Measurements from ENCODE around the gene ABCB10. TPM values are rescaled to one million over a fixed set of nuclear protein-coding genes. Genes with fewer than 3 reads are reported as not detected.

Gene ABCB10
- 10 to 100 TPM; 14.6 to 18.1 TPM for total RNA-seq
- 8.7 TPM for polyA plus RNA-seq (2013, experiment 1 of 2)
- 8.5 TPM for polyA plus RNA-seq (2013, experiment 2 of 2)
- long read RNA-seq, experiment 1, partial matches to known transcripts = 2 of 9 reads
- long read RNA-seq, experiment 1, other reads (novel, unspliced or antisense) = 4 of 9 reads
- long read RNA-seq, experiment 2, transcript ABCB10-201 (13 exons, 3,857 nt) = major isoform, 27 of 37 reads
- long read RNA-seq, experiment 2, partial matches to known transcripts = 4 of 37 reads
- long read RNA-seq, experiment 2, other reads (novel, unspliced or antisense) = 6 of 37 reads
- long read RNA-seq, experiment 3, partial matches to known transcripts = 3 of 3 reads
- long read RNA-seq, experiment 3, other reads (novel, unspliced or antisense) = 0 of 3 reads
- long read RNA-seq, experiment 4 = 0 reads

- Histone ChIP-seq H3K9me3 (ENCODE audit: control insufficient read depth, low read length) (no peaks in the 10 kb centered on the region), H3K36me3 (ENCODE audit: control insufficient read depth, insufficient read depth, low read length) (no peaks in the 10 kb centered on the region), H3K4me1 (ENCODE audit: control insufficient read depth, insufficient read depth, low read length) (peaks cover 4% of the 10 kb centered on the region), H3K27me3 (ENCODE audit: control insufficient read depth, insufficient read depth, low read length, poor library complexity, severe bottlenecking) (no peaks in the 10 kb centered on the region), H3K27ac (ENCODE audit: low read depth, low read length) (peak within 1 kb of the TSS; percentile 53), H3K9ac (ENCODE audit: extremely low read depth, low read length, poor library complexity, severe bottlenecking) (peak within 1 kb of the TSS; percentile 49), H3K4me3 (ENCODE audit: low read length) (peak within 1 kb of the TSS; percentile 96)
- DNase-seq = peak; percentile 99
- peak; percentile 91 for TF ChIP-seq CTCF (conservative IDR thresholded peaks at IDR 0.05)
- peak within 1 kb of the TSS; percentile 69 for H3K4me3 Mint-ChIP-seq
- H3K4me1 Mint-ChIP-seq = peaks cover 29% of the 10 kb centered on the region
- H3K27me3 Mint-ChIP-seq (ENCODE audit: insufficient read depth) = no peaks in the 10 kb centered on the region
- peak within 1 kb of the TSS; percentile 70 for H3K27ac Mint-ChIP-seq
- H3K9me3 Mint-ChIP-seq = no peaks in the 10 kb centered on the region
- H3K36me3 Mint-ChIP-seq (ENCODE audit: low read depth) = no peaks in the 10 kb centered on the region
- 0% methylated on average over 24 to 107 of the region's 109 CpGs for WGBS, 2 experiments (ENCODE audit: insufficient coverage in 1 of 2, insufficient read length in 1 of 2)
Measured at GRCh38 chr1:229558460-229559335, at the start of gene ABCB10. ABCB10 (minus strand) TSS chr1:229558707; CDS start chr1:229558652, 55 bp downstream.

- H3K36me3 ChIP-seq (ENCODE audit: control insufficient read depth, insufficient read depth, low read length) = peaks cover 92% of the 10 kb centered on the region
- H3K4me3 Mint-ChIP-seq = no peak overlapping the region
- no peak for DNase-seq
- H3K27me3 Mint-ChIP-seq (ENCODE audit: insufficient read depth) = no peaks in the 10 kb centered on the region
- no peaks in the 10 kb centered on the region for H3K9me3 ChIP-seq (ENCODE audit: control insufficient read depth, low read length)
- no peak overlapping the region for H3K4me3 ChIP-seq (ENCODE audit: low read length)
- peaks cover 68% of the 10 kb centered on the region for H3K36me3 Mint-ChIP-seq (ENCODE audit: low read depth)
- no peaks in the 10 kb centered on the region for H3K4me1 ChIP-seq (ENCODE audit: control insufficient read depth, insufficient read depth, low read length)
- H3K27ac ChIP-seq (ENCODE audit: low read depth, low read length) = no peak overlapping the region
- no peak for TF ChIP-seq CTCF (conservative IDR thresholded peaks at IDR 0.05)
- H3K4me1 Mint-ChIP-seq = no peaks in the 10 kb centered on the region
- no peaks in the 10 kb centered on the region for H3K9me3 Mint-ChIP-seq
- no peaks in the 10 kb centered on the region for H3K27me3 ChIP-seq (ENCODE audit: control insufficient read depth, insufficient read depth, low read length, poor library complexity, severe bottlenecking)
- 86 to 89% methylated on average over 2 of the region's 2 CpGs for WGBS, 2 experiments (ENCODE audit: insufficient coverage in 1 of 2, insufficient read length in 1 of 2)
- no peak overlapping the region for H3K27ac Mint-ChIP-seq
- H3K9ac ChIP-seq (ENCODE audit: extremely low read depth, low read length, poor library complexity, severe bottlenecking) = no peak overlapping the region
Measured at GRCh38 chr1:229607370-229607769, 48.9 kb upstream of the ABCB10 start.

- H3K4me1 ChIP-seq (ENCODE audit: control insufficient read depth, insufficient read depth, low read length) = no peaks in the 10 kb centered on the region
- no peaks in the 10 kb centered on the region for H3K27me3 ChIP-seq (ENCODE audit: control insufficient read depth, insufficient read depth, low read length, poor library complexity, severe bottlenecking)
- WGBS, 2 experiments (ENCODE audit: insufficient coverage in 1 of 2, insufficient read length in 1 of 2) = 83 to 89% methylated on average over 2 to 7 of the region's 7 CpGs
Measured at GRCh38 chr1:229603371-229604005, 45.0 kb upstream of the ABCB10 start.

More at GRCh38 chr1:229603371-229604005, 45.0 kb upstream of the ABCB10 start:
- peak; percentile 5 for DNase-seq
- H3K36me3 Mint-ChIP-seq (ENCODE audit: low read depth) = peaks cover 60% of the 10 kb centered on the region
- H3K4me3 Mint-ChIP-seq = no peak overlapping the region
- Histone ChIP-seq H3K27ac (ENCODE audit: low read depth, low read length) (no peak overlapping the region), H3K9me3 (ENCODE audit: control insufficient read depth, low read length) (no peaks in the 10 kb centered on the region), H3K36me3 (ENCODE audit: control insufficient read depth, insufficient read depth, low read length) (peaks cover 89% of the 10 kb centered on the region), H3K9ac (ENCODE audit: extremely low read depth, low read length, poor library complexity, severe bottlenecking) (no peak overlapping the region), H3K4me3 (ENCODE audit: low read length) (no peak overlapping the region)
- no peak for TF ChIP-seq CTCF (conservative IDR thresholded peaks at IDR 0.05)
- no peaks in the 10 kb centered on the region for H3K27me3 Mint-ChIP-seq (ENCODE audit: insufficient read depth)
- no peaks in the 10 kb centered on the region for H3K9me3 Mint-ChIP-seq
- no peak overlapping the region for H3K27ac Mint-ChIP-seq
- H3K4me1 Mint-ChIP-seq = peaks cover 3% of the 10 kb centered on the region
